ENCODE results near the gene NAA16.
"Not testable (repeated sequence)": the region's sequence is repeated elsewhere in the genome, so short reads cannot be mapped to it uniquely, and the experiment has no call there.

DNA sequence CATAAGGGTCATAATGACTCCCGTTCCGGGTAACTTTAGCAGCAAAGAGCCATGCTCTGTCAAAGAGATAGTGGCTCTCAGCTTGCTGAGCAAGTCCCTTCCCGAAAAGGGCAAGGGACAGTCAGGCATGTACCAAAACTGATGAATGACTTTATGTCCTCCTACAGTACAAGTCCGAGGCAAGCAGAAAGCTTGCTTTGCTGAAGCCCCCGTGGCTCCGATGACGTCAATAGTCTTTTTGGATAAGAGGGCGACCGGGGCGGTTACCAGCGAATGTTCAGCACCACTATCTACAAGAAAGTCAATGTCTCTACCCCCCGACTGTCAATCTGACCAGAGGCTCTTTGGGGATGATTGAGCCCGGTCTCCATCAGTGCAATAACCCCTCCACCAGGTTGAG, 112.2 kb downstream of the NAA16 start:
- TF ChIP-seq, protein P1, sequence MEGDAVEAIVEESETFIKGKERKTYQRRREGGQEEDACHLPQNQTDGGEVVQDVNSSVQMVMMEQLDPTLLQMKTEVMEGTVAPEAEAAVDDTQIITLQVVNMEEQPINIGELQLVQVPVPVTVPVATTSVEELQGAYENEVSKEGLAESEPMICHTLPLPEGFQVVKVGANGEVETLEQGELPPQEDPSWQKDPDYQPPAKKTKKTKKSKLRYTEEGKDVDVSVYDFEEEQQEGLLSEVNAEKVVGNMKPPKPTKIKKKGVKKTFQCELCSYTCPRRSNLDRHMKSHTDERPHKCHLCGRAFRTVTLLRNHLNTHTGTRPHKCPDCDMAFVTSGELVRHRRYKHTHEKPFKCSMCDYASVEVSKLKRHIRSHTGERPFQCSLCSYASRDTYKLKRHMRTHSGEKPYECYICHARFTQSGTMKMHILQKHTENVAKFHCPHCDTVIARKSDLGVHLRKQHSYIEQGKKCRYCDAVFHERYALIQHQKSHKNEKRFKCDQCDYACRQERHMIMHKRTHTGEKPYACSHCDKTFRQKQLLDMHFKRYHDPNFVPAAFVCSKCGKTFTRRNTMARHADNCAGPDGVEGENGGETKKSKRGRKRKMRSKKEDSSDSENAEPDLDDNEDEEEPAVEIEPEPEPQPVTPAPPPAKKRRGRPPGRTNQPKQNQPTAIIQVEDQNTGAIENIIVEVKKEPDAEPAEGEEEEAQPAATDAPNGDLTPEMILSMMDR (IDR thresholded peaks at IDR 0.05), result not testable (repeated sequence)
- TF ChIP-seq POLR2A, EP300 (IDR thresholded peaks at IDR 0.05): not testable (repeated sequence)
